Prostate gland (tissue), 2 donors: Measurements from ENCODE around the gene MXD4. TPM values are rescaled to one million over a fixed set of nuclear protein-coding genes. Genes with fewer than 3 reads are reported as not detected.
A peak's percentile ranks its signal among the peaks of the same experiment; 100 is the strongest.

Source experiments
- DNase-seq: peaks from one replicate; pipeline ENCODE4 v3.0.0-alpha.2; 2019; ENCODE audit warnings: low spot score
- H3K27ac ChIP-seq, 2 donors: fragments of 200-600 bp; sonication (generic); 2 replicates each; pipeline ENCODE4 v1.5.1; 2017 to 2019
- H3K27me3 ChIP-seq: fragments of 200-600 bp; sonication (generic); replicated peaks from 2 replicates; pipeline ENCODE4 v1.5.1; 2019; ENCODE audit not compliant: insufficient read depth
- H3K36me3 ChIP-seq, 2 donors: fragments of 200-600 bp; sonication (generic); 1 replicate in 1 of 2; 2 replicates in 1 of 2; pipeline versions ENCODE4 v1.5.1 to v1.8.1; 2017 to 2019
- H3K4me1 ChIP-seq: fragments of 200-600 bp; sonication (generic); replicated peaks from 2 replicates; pipeline ENCODE4 v1.5.1; 2019
- H3K4me3 ChIP-seq, 2 donors: fragments of 200-600 bp; sonication (generic); 2 replicates each; pipeline ENCODE4 v1.5.1; 2017 to 2019
- H3K9me3 ChIP-seq: fragments of 200-600 bp; sonication (generic); 2 replicates; pipeline ENCODE4 v1.5.1; 2017
- POLR2A ChIP-seq: fragments of 450-650 bp; IDR thresholded peaks from one replicate; pipeline ENCODE4 v1.6.1; 2016; ENCODE audit warnings: antibody characterized with exemption, mild to moderate bottlenecking
- POLR2AphosphoS5 ChIP-seq: sonication (generic); formaldehyde crosslinking; IDR thresholded peaks from one replicate; pipeline ENCODE4 v1.6.1; 2017; ENCODE audit warnings: antibody characterized with exemption
- WGBS: methylation state at CpG from one replicate; pipeline ENCODE4 v1.1.5; 2018; 5-methylcytosine and 5-hydroxymethylcytosine counted together
- intact Hi-C: fragments of 100-400 bp; cut with DNase I; formaldehyde crosslinking; loops from one replicate; pipeline ENCODE4 v1.14.2; 2022
- total RNA-seq, 2 donors: library from RNA; depleted of rRNA; stranded (reverse); fragments of >200 nt; gene quantifications; one replicate each; pipeline ENCODE4 v1.1.0, GENCODE V29; 2016
- TF ChIP-seq, protein P1 (sequence below), 4 experiments: fragments of 200-600 bp in 2 of 4; fragments of 450-650 bp in 2 of 4; sonication (generic) in 2 of 4; IDR thresholded peaks; 1 replicate in 3 of 4; 2 replicates in 1 of 4; pipeline ENCODE4 v1.5.1; 2016 to 2019; ENCODE audit warnings: antibody characterized with exemption in 4 of 4, mild to moderate bottlenecking in 2 of 4, moderate library complexity in 2 of 4

MXD4 gene
- total RNA-seq, 2 donors from 2014 or later, result 63.4 to 81.1 TPM

- intact Hi-C loops, result loop anchor here (10.0 kb wide), 3 partner anchors 151 to 671 kb away; partner anchors contain the start of genes CFAP99, FAM193A and ZFYVE28
- H3K27me3 ChIP-seq, result no peaks in the 10 kb centered on the region
- TF ChIP-seq POLR2AphosphoS5 (no peak), POLR2A (no peak)
- TF ChIP-seq, protein P1, sequence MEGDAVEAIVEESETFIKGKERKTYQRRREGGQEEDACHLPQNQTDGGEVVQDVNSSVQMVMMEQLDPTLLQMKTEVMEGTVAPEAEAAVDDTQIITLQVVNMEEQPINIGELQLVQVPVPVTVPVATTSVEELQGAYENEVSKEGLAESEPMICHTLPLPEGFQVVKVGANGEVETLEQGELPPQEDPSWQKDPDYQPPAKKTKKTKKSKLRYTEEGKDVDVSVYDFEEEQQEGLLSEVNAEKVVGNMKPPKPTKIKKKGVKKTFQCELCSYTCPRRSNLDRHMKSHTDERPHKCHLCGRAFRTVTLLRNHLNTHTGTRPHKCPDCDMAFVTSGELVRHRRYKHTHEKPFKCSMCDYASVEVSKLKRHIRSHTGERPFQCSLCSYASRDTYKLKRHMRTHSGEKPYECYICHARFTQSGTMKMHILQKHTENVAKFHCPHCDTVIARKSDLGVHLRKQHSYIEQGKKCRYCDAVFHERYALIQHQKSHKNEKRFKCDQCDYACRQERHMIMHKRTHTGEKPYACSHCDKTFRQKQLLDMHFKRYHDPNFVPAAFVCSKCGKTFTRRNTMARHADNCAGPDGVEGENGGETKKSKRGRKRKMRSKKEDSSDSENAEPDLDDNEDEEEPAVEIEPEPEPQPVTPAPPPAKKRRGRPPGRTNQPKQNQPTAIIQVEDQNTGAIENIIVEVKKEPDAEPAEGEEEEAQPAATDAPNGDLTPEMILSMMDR (IDR thresholded peaks at IDR 0.05), result no peak
- H3K4me1 ChIP-seq, result peaks cover 21% of the 10 kb centered on the region
- no peaks in the 10 kb centered on the region for H3K36me3 ChIP-seq
- no peak for DNase-seq
- H3K4me3 ChIP-seq, result no peak overlapping the region
- H3K9me3 ChIP-seq, result no peaks in the 10 kb centered on the region
- H3K27ac ChIP-seq, result no peak overlapping the region
- WGBS, result 81% methylated on average over 6 of the region's 6 CpGs
Observed at GRCh38 chr4:2263926-2264321, 2.0 kb upstream of the MXD4 start.

DNA sequence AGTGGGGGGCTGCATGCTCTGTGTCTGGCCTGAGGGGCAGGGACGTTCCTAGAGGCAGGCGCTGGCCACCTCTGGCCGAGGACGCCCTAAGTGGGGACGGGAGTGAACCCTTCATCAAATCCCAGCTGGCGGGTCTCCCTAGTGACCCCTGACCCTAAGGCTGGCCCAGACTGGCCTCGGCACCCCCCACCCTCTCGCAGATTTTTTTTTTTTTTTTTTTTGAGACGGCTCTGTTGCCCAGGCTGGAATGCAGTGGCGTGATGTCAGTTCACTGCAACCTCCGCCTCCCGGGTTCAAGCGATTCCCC is 988 bp upstream of the MXD4 start:
- DNase-seq, result no peak
- H3K27ac ChIP-seq, result peak overlapping the region; percentile 91 to 93
- no peaks in the 10 kb centered on the region for H3K27me3 ChIP-seq
- intact Hi-C loops, result loop anchor here (10.0 kb wide), 3 partner anchors 152 to 672 kb away; partner anchors contain the start of genes CFAP99, FAM193A and ZFYVE28
- H3K36me3 ChIP-seq, result peaks cover 0 to 4% of the 10 kb centered on the region in 2 donors
- H3K4me3 ChIP-seq, result peak overlapping the region; percentile 53 to 61
- 49% methylated on average over 13 of the region's 13 CpGs for WGBS
- no peaks in the 10 kb centered on the region for H3K9me3 ChIP-seq
- peaks cover 29% of the 10 kb centered on the region for H3K4me1 ChIP-seq
- TF ChIP-seq POLR2AphosphoS5 (no peak), POLR2A (no peak)
- TF ChIP-seq, protein P1 (IDR thresholded peaks at IDR 0.05), result no peak

DNA sequence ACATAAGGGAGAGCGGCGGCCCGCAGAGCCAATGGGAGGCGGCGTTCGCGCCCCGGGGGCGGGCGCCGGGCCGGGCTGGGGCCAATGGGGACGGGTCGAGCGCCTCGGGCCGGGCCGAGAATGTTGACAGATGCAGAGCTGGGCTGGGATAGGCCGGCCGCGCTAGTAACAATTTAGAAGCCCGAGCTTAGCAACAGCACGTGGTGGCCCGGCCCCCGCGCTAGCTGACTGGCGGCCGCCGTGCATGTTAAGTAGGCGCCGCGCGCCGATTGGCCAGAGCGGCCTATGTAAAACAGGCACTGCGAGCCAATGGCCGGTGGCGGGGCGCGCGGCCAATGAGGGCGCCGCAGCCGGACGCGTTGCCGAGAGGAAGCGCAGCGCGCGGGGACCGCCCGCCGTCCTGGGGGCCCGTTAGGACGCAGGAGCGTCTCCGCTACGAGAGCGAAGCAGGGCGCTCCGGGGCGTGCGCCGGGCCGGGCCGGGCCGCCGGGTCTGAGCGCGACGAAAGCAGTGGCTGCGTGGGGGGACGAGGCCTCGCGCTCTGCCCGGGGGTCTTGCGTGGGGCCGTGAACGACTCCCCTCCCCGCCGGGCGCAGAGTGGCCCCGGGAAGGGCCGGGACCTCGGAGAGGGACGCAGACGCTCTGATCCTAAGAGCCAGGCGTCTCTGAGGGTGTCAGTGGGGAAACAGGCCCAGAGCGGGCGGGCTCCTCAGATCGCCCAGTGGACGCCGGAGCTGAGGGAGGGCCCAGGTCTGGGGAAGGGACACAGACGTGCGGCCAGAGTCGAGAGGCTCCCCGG is 435 bp upstream of the MXD4 start:
- H3K27ac ChIP-seq, result peak overlapping the region; percentile 91 to 93
- H3K4me3 ChIP-seq, result peak overlapping the region; percentile 61 to 88
- under 1% methylated on average over 55 of the region's 98 CpGs for WGBS
- peak; percentile 100 for DNase-seq
- peaks cover 0 to 4% of the 10 kb centered on the region in 2 donors for H3K36me3 ChIP-seq
- intact Hi-C loops, result loop anchor here (10.0 kb wide), 3 partner anchors 152 to 672 kb away; partner anchors contain the start of genes CFAP99, FAM193A and ZFYVE28
- TF ChIP-seq POLR2A, result peak; percentile 87
- peak; percentile 92 for TF ChIP-seq POLR2AphosphoS5
- TF ChIP-seq, protein P1 (IDR thresholded peaks at IDR 0.05), result peak in 2 of 4 experiments; percentile 23 to 45
- no peaks in the 10 kb centered on the region for H3K9me3 ChIP-seq
- H3K4me1 ChIP-seq, result peaks cover 33% of the 10 kb centered on the region
- H3K27me3 ChIP-seq, result no peaks in the 10 kb centered on the region

- DNase-seq, result no peak
- no peaks in the 10 kb centered on the region for H3K9me3 ChIP-seq
- H3K27ac ChIP-seq, result peak overlapping the region; percentile 92 to 94
- peaks cover 43% of the 10 kb centered on the region for H3K4me1 ChIP-seq
- WGBS, result under 1% methylated on average over 37 of the region's 91 CpGs
- TF ChIP-seq POLR2A (no peak), POLR2AphosphoS5 (peak; percentile 9)
- TF ChIP-seq, protein P1 (IDR thresholded peaks at IDR 0.05), result no peak
- intact Hi-C loops, result loop anchor here (10.0 kb wide), 3 partner anchors 154 to 674 kb away; partner anchors contain the start of genes CFAP99, FAM193A and ZFYVE28
- H3K4me3 ChIP-seq, result peak overlapping the region; percentile 88 to 93
- H3K27me3 ChIP-seq, result no peaks in the 10 kb centered on the region
- peaks cover 0 to 4% of the 10 kb centered on the region in 2 donors for H3K36me3 ChIP-seq
Observed at GRCh38 chr4:2261110-2261852, 628 bp downstream of the MXD4 start.
